Measurements from ENCODE around the gene KLHDC1.
A peak's percentile ranks its signal among the peaks of the same experiment; 100 is the strongest.
"Not testable (repeated sequence)": the region's sequence is repeated elsewhere in the genome, so short reads cannot be mapped to it uniquely, and the experiment has no call there.

KLHDC1 gene

GRCh38 chr14:49721733-49722435 lies 29.0 kb downstream of the KLHDC1 start:
- not testable (repeated sequence) for DNase-seq

GRCh38 chr14:49727171-49727570 lies 34.3 kb downstream of the KLHDC1 start:
- peak in 1 of 58 donors; percentile 0 for DNase-seq

GRCh38 chr14:49732896-49733295 lies 40.0 kb downstream of the KLHDC1 start:
- DNase-seq = peak in 6 of 58 donors; percentile 1 to 7 (median 3)

- DNase-seq = no peak
Measured at GRCh38 chr14:49733836-49734235, 40.9 kb downstream of the KLHDC1 start.

- DNase-seq = not testable (repeated sequence)
Measured at GRCh38 chr14:49735669-49736068, 42.7 kb downstream of the KLHDC1 start.

- no peak for DNase-seq
Measured at GRCh38 chr14:49745191-49745590, 52.3 kb downstream of the KLHDC1 start.

GRCh38 chr14:49746476-49746875 lies 53.6 kb downstream of the KLHDC1 start:
- DNase-seq = not testable (repeated sequence)

GRCh38 chr14:49754570-49755097 lies 61.7 kb downstream of the KLHDC1 start:
- no peak for DNase-seq

- no peak for DNase-seq
Measured at GRCh38 chr14:49755378-49755777, 62.5 kb downstream of the KLHDC1 start.

GRCh38 chr14:49761839-49762551 lies 69.1 kb downstream of the KLHDC1 start:
- DNase-seq = no peak

- no peak for DNase-seq
Measured at GRCh38 chr14:49766839-49767238, 73.9 kb downstream of the KLHDC1 start.

GRCh38 chr14:49767270-49767570 lies 74.3 kb downstream of the KLHDC1 start:
- DNase-seq = no peak

GRCh38 chr14:49767571-49768300 lies 74.8 kb downstream of the KLHDC1 start, which contains the start of gene KLHDC2:
TSS of gene KLHDC2 (plus strand) at chr14:49768153. CDS start at chr14:49768469, 316 bp downstream.
- peak; percentile 32 to 89 (median 78) for DNase-seq

GRCh38 chr14:49768301-49769121 lies 75.6 kb downstream of the KLHDC1 start:
- DNase-seq = peak in 45 of 58 donors; percentile 7 to 79 (median 46)

GRCh38 chr14:49769171-49769570 lies 76.3 kb downstream of the KLHDC1 start:
- no peak for DNase-seq

- no peak for DNase-seq
Measured at GRCh38 chr14:49769581-49770211, 76.8 kb downstream of the KLHDC1 start.

GRCh38 chr14:49770212-49770817 lies 77.4 kb downstream of the KLHDC1 start:
- no peak for DNase-seq

GRCh38 chr14:49771691-49772090 lies 78.8 kb downstream of the KLHDC1 start:
- not testable (repeated sequence) for DNase-seq

- no peak for DNase-seq
Measured at GRCh38 chr14:49774106-49774505, 81.2 kb downstream of the KLHDC1 start.

- DNase-seq = no peak
Measured at GRCh38 chr14:49778421-49778820, 85.5 kb downstream of the KLHDC1 start.
